GM21723 (cell line): ENCODE results near the gene CA12.
"Not testable (repeated sequence)": the region's sequence is repeated elsewhere in the genome, so short reads cannot be mapped to it uniquely, and the experiment has no call there.

Source experiments
- ATAC-seq: cut with Tn5 transposase; IDR thresholded peaks from one replicate; pipeline ENCODE4 v1.9.1; 2021; ENCODE audit warnings: mild to moderate bottlenecking, moderate library complexity; ENCODE audit not compliant: unreplicated experiment

The CA12 gene

GRCh38 chr15:63360170-63360569 is 21.5 kb downstream of the CA12 start:
- ATAC-seq: no peak

- no peak for ATAC-seq
These were observed 23.2 kb downstream of the CA12 start for GRCh38 chr15:63358241-63359029.

- ATAC-seq: no peak
These were observed 23.9 kb downstream of the CA12 start for GRCh38 chr15:63357731-63358130.

GRCh38 chr15:63357061-63357460 is 24.6 kb downstream of the CA12 start:
- no peak for ATAC-seq

- ATAC-seq: no peak
These were observed 26.6 kb downstream of the CA12 start for GRCh38 chr15:63354821-63355650.

- ATAC-seq: no peak
These were observed 27.8 kb downstream of the CA12 start for GRCh38 chr15:63353887-63354286.

GRCh38 chr15:63353261-63353660 is 28.4 kb downstream of the CA12 start:
- ATAC-seq: no peak

- no peak for ATAC-seq
These were observed 28.8 kb downstream of the CA12 start for GRCh38 chr15:63352808-63353207.

- ATAC-seq: no peak
These were observed 30.5 kb downstream of the CA12 start for GRCh38 chr15:63351170-63351569.

- no peak for ATAC-seq
These were observed 31.4 kb downstream of the CA12 start for GRCh38 chr15:63350178-63350621.

- no peak for ATAC-seq
These were observed 32.0 kb downstream of the CA12 start for GRCh38 chr15:63349621-63350020.

GRCh38 chr15:63349156-63349555 is 32.5 kb downstream of the CA12 start:
- no peak for ATAC-seq

GRCh38 chr15:63348392-63348791 is 33.3 kb downstream of the CA12 start:
- no peak for ATAC-seq

- no peak for ATAC-seq
These were observed 34.4 kb downstream of the CA12 start for GRCh38 chr15:63347074-63347857.

GRCh38 chr15:63345391-63345752 is 36.3 kb downstream of the CA12 start:
- no peak for ATAC-seq

GRCh38 chr15:63344731-63345390 is 36.8 kb downstream of the CA12 start:
- no peak for ATAC-seq

- ATAC-seq: not testable (repeated sequence)
These were observed 38.6 kb downstream of the CA12 start for GRCh38 chr15:63342996-63343562.

- no peak for ATAC-seq
These were observed 39.7 kb downstream of the CA12 start for GRCh38 chr15:63341898-63342297.

GRCh38 chr15:63340878-63341277 is 40.8 kb downstream of the CA12 start:
- ATAC-seq: no peak

GRCh38 chr15:63340353-63340752 is 41.3 kb downstream of the CA12 start:
- no peak for ATAC-seq
